CD4-positive, alpha-beta T cell (primary cell): Measurements from ENCODE around the gene CYP27A1. TPM values are rescaled to one million over a fixed set of nuclear protein-coding genes. Genes with fewer than 3 reads are reported as not detected.

ENCODE experiments used
- ATAC-seq: fragments of 200-7000 bp; cut with Tn5 transposase; one replicate; pipeline ENCODE4 v1.10.0; 2022; ENCODE audit warnings: mild to moderate bottlenecking; ENCODE audit not compliant: poor library complexity
- CTCF ChIA-PET: fragments of 350-600 bp; sonication (Branson Sonifier 250); formaldehyde crosslinking; loops from one replicate; lab custom pipeline; 2021; ENCODE audit warnings: antibody characterized with exemption, inconsistent platforms; lab: Charles Lee
- POLR2A ChIA-PET: fragments of 350-600 bp; sonication (Branson Sonifier 250); formaldehyde crosslinking; loops from one replicate; lab custom pipeline; 2021; ENCODE audit warnings: antibody characterized with exemption, inconsistent platforms; lab: Charles Lee
- DNase-seq, 14 experiments: peaks; one replicate each; pipeline ENCODE4 v3.0.0-alpha.2; 2013 to 2020; ENCODE audit warnings: mixed read lengths in 2 of 14
- H3K27ac ChIP-seq, 2 donors: one replicate each; pipeline versions ENCODE4 v1.5.1 to v1.7.0; 2013; ENCODE audit warnings: low read length in 2 of 2, low read depth in 1 of 2, mild to moderate bottlenecking in 1 of 2
- H3K27me3 ChIP-seq, 2 experiments: 1 replicate in 1 of 2; 2 replicates in 1 of 2; pipeline versions ENCODE4 v1.6.1 to v1.7.0; 2013; ENCODE audit warnings: low read length in 2 of 2, control low read depth in 1 of 2, mild to moderate bottlenecking in 1 of 2, moderate library complexity in 1 of 2; ENCODE audit not compliant: insufficient read depth in 2 of 2, control insufficient read depth in 1 of 2
- H3K36me3 ChIP-seq: one replicate; pipeline ENCODE4 v1.6.1; 2013; ENCODE audit warnings: low read length, control low read depth; ENCODE audit not compliant: insufficient read depth
- H3K4me1 ChIP-seq: one replicate; pipeline ENCODE4 v1.6.1; 2013; ENCODE audit warnings: low read length, control low read depth; ENCODE audit not compliant: insufficient read depth
- H3K4me3 ChIP-seq: one replicate; pipeline ENCODE4 v1.5.1; 2013; ENCODE audit warnings: mild to moderate bottlenecking, low read length, moderate library complexity
- H3K9me3 ChIP-seq, 2 experiments: 1 replicate in 1 of 2; 2 replicates in 1 of 2; pipeline versions ENCODE4 v1.6.1 to v1.7.0; 2013; ENCODE audit warnings: low read length in 2 of 2, mild to moderate bottlenecking in 2 of 2, control low read depth in 1 of 2, moderate library complexity in 1 of 2; ENCODE audit not compliant: control insufficient read depth in 1 of 2, insufficient read depth in 1 of 2
- H3K27ac Mint-ChIP-seq: one replicate; pipeline ENCODE4 v1.8.0; 2020; ENCODE audit warnings: mixed read lengths
- H3K27me3 Mint-ChIP-seq: one replicate; pipeline ENCODE4 v1.8.0; 2021; ENCODE audit warnings: mixed read lengths
- H3K36me3 Mint-ChIP-seq: one replicate; pipeline ENCODE4 v1.8.0; 2021; ENCODE audit warnings: low read depth, mixed read lengths
- H3K4me1 Mint-ChIP-seq: one replicate; pipeline ENCODE4 v1.8.0; 2021; ENCODE audit warnings: low read depth, mixed read lengths
- H3K4me3 Mint-ChIP-seq: one replicate; pipeline ENCODE4 v1.8.0; 2020; ENCODE audit warnings: mild to moderate bottlenecking, mixed read lengths
- H3K9me3 Mint-ChIP-seq: one replicate; pipeline ENCODE4 v1.8.0; 2020; ENCODE audit warnings: mixed read lengths
- CTCF ChIP-seq: fragments of 200-600 bp; IDR thresholded peaks from one replicate; pipeline ENCODE4 v1.8.0; 2022; ENCODE audit warnings: antibody characterized with exemption, mild to moderate bottlenecking
- intact Hi-C, 2 experiments: fragments of 100-400 bp; cut with DNase I in 1 of 2; cut with micrococcal nuclease in 1 of 2; formaldehyde crosslinking; loops; one replicate each; pipeline versions ENCODE4 v1.15.1 to v1.9.0; 2023 to 2025; cut with DNase I, micrococcal nuclease
- polyA plus RNA-seq, 2 donors: library from polyadenylated mRNA; unstranded; fragments of 120-200 nt; gene quantifications; one replicate each; pipeline ENCODE4 v1.2.1, GENCODE V29; 2013
- total RNA-seq, 174 experiments: library from RNA in 2 of 174; stranded (reverse) in 2 of 174; gene quantifications; one replicate each; pipeline ENCODE4 v1.2.3 and lab custom pipeline; 2021 to 2026

Gene CYP27A1
- under 1 TPM in 1 of 2 experiments, not detected in 1; 0.28 TPM for total RNA-seq
- 3.4 TPM for polyA plus RNA-seq (2013, experiment 1 of 2)
- polyA plus RNA-seq (2013, experiment 2 of 2), result 3.5 TPM
- total RNA-seq (lab: John Stamatoyannopoulos, UW), result 0 to 29.5 (median 0.26) reads per million in 172 experiments

- TF ChIP-seq CTCF, result no peak
- Histone ChIP-seq H3K36me3 (no peaks in the 10 kb centered on the region), H3K9me3 (peaks cover 5 to 11% of the 10 kb centered on the region in 2 experiments), H3K4me3 (peak within 1 kb of the TSS; percentile 28), H3K4me1 (peaks cover 7% of the 10 kb centered on the region), H3K27me3 (peaks cover 28 to 36% of the 10 kb centered on the region in 2 experiments), H3K27ac (no peak within 1 kb of the TSS)
- ATAC-seq (no peak), DNase-seq (no peak)
- ChIA-PET POLR2A (interaction anchor here (0.6 kb wide), 1 partner anchor 833 kb away, joined by 3 read pairs; no protein-coding TSS in a partner anchor), CTCF (no interaction called here)
- H3K36me3 Mint-ChIP-seq, result peaks cover 11% of the 10 kb centered on the region
- intact Hi-C loops, result no loop called here
- peaks cover 7% of the 10 kb centered on the region for H3K4me1 Mint-ChIP-seq
- no peak within 1 kb of the TSS for H3K27ac Mint-ChIP-seq
- H3K27me3 Mint-ChIP-seq, result peaks cover 81% of the 10 kb centered on the region
- peaks cover 4% of the 10 kb centered on the region for H3K9me3 Mint-ChIP-seq
- no peak within 1 kb of the TSS for H3K4me3 Mint-ChIP-seq
Measured at GRCh38 chr2:218781691-218782527, at the start of gene CYP27A1. TSS of gene CYP27A1 (plus strand) at chr2:218782147. CDS start at chr2:218782183, 36 bp downstream.

GRCh38 chr2:218732761-218733158 lies 49.2 kb upstream of the CYP27A1 start:
- ChIA-PET POLR2A (no interaction called here), CTCF (no interaction called here)
- Mint-ChIP-seq H3K9me3 (peaks cover 1% of the 10 kb centered on the region), H3K27me3 (no peaks in the 10 kb centered on the region), H3K4me1 (peaks cover 26% of the 10 kb centered on the region), H3K36me3 (peaks cover 60% of the 10 kb centered on the region), H3K27ac (no peak overlapping the region), H3K4me3 (no peak overlapping the region)
- DNase-seq (no peak), ATAC-seq (no peak)
- no peak for TF ChIP-seq CTCF
- Histone ChIP-seq H3K36me3 (peaks cover 11% of the 10 kb centered on the region), H3K4me1 (peaks cover 7% of the 10 kb centered on the region), H3K4me3 (no peak overlapping the region), H3K9me3 (no peaks in the 10 kb centered on the region), H3K27me3 (no peaks in the 10 kb centered on the region), H3K27ac (no peak overlapping the region)
- intact Hi-C loops, result no loop called here

GRCh38 chr2:218733171-218734021 lies 48.6 kb upstream of the CYP27A1 start:
- peak overlapping the region in 1 of 2 donors; percentile 35 for H3K27ac ChIP-seq
- DNase-seq, result peak in 3 of 14 experiments; percentile 27 to 76 (median 69)
- intact Hi-C loops, result no loop called here
- H3K4me1 Mint-ChIP-seq, result peaks cover 24% of the 10 kb centered on the region
- no peaks in the 10 kb centered on the region for H3K27me3 Mint-ChIP-seq
- peak overlapping the region; percentile 18 for H3K27ac Mint-ChIP-seq
- peak; percentile 61 for ATAC-seq
- H3K9me3 ChIP-seq, result no peaks in the 10 kb centered on the region
- POLR2A ChIA-PET, result no interaction called here
- H3K4me3 Mint-ChIP-seq, result no peak overlapping the region
- no peak overlapping the region for H3K4me3 ChIP-seq
- no peak for TF ChIP-seq CTCF
- H3K9me3 Mint-ChIP-seq, result no peaks in the 10 kb centered on the region
- H3K4me1 ChIP-seq, result peaks cover 7% of the 10 kb centered on the region
- CTCF ChIA-PET, result no interaction called here
- peaks cover 63% of the 10 kb centered on the region for H3K36me3 Mint-ChIP-seq
- H3K36me3 ChIP-seq, result peaks cover 15% of the 10 kb centered on the region
- H3K27me3 ChIP-seq, result no peaks in the 10 kb centered on the region
